Measurements from ENCODE around the gene USP32. TPM values are rescaled to one million over a fixed set of nuclear protein-coding genes. Genes with fewer than 3 reads are reported as not detected.

Gene USP32
- total RNA-seq, 4 donors from 2014 or later: 29.1 to 74.1 (median 42.5) TPM

DNA sequence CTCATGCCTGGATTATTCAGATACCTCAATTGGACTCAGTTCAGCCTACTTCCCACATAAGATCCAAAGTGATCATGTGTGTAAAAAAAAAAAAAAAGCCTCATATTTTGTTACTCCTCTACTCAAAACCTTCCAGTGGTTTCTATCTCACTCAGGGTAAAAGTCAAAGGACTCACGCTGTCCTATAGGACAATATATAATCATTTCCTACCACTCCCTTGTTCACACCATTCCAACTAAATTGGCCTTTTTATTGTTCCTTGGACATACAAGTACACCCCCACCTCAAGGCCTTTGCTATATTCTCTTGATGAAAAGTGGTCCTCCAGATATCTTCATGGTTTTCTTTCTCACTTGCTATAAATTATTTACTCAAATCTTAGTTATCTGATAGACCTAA, 99.2 kb downstream of the USP32 start:
- intact Hi-C loops (cut with DNase I): no loop called here
- Histone ChIP-seq H3K4me3 (no peak overlapping the region), H3K27me3 (no peaks in the 10 kb centered on the region), H3K4me1 (no peaks in the 10 kb centered on the region), H3K27ac (no peak overlapping the region), H3K36me3 (peaks cover 0 to 51% (median 0%) of the 10 kb centered on the region in 3 donors), H3K9me3 (no peaks in the 10 kb centered on the region)
- DNase-seq: no peak
- 100% methylated on average over 1 of the region's 1 CpG for WGBS, 2 donors
- TF ChIP-seq, protein P1, sequence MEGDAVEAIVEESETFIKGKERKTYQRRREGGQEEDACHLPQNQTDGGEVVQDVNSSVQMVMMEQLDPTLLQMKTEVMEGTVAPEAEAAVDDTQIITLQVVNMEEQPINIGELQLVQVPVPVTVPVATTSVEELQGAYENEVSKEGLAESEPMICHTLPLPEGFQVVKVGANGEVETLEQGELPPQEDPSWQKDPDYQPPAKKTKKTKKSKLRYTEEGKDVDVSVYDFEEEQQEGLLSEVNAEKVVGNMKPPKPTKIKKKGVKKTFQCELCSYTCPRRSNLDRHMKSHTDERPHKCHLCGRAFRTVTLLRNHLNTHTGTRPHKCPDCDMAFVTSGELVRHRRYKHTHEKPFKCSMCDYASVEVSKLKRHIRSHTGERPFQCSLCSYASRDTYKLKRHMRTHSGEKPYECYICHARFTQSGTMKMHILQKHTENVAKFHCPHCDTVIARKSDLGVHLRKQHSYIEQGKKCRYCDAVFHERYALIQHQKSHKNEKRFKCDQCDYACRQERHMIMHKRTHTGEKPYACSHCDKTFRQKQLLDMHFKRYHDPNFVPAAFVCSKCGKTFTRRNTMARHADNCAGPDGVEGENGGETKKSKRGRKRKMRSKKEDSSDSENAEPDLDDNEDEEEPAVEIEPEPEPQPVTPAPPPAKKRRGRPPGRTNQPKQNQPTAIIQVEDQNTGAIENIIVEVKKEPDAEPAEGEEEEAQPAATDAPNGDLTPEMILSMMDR (IDR thresholded peaks at IDR 0.05): no peak
- no peak for TF ChIP-seq POLR2A (IDR thresholded peaks at IDR 0.05)

DNA sequence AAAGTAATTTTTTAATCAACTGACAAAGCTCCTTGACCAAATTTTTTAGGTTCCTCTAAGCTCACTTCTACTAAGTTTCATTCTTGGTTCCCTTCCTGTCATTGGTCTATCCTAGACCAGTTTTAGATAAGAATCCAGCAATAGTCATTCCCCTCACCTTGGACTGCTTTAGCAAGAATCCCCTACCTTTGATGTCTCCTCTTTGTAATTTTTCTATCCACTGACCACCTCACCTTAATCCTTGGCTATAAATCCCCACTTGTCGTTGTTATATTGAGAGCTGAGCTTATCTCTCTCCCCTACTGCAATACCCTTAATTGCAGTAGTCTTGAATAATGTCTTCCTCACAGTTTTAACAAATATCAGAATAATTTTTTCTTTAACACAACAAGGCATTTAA, 107.2 kb downstream of the USP32 start:
- no peak overlapping the region for H3K27ac ChIP-seq
- no peak for TF ChIP-seq POLR2A (IDR thresholded peaks at IDR 0.05)
- TF ChIP-seq, protein P1 (IDR thresholded peaks at IDR 0.05): no peak
- DNase-seq: no peak
- WGBS, 2 donors: 80 to 87% methylated on average over 1 of the region's 1 CpG
- H3K9me3 ChIP-seq: no peaks in the 10 kb centered on the region
- no peaks in the 10 kb centered on the region for H3K4me1 ChIP-seq
- peaks cover 0 to 59% (median 0%) of the 10 kb centered on the region in 3 donors for H3K36me3 ChIP-seq
- no peak overlapping the region for H3K4me3 ChIP-seq
- intact Hi-C loops (cut with DNase I): no loop called here
- H3K27me3 ChIP-seq: no peaks in the 10 kb centered on the region

DNA sequence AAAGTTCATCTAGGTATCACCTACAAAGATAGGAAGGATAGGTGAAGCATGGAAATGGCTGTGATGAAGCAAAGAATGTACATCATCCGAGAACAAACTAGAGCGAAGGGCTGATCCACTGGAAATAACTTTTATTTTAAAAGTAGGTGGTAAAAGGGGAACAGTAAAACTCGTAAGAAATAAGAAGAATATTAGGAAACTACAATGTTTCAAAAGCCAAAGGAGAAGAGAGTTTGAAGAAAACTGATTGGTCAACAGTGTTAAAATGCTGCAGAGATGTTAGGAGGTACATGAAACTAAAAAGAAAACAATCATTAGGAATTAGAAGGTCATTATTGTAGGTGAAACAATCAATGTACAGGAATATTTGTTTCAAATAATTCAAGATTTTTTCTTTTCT, 108.1 kb downstream of the USP32 start:
- intact Hi-C loops (cut with DNase I): no loop called here
- Histone ChIP-seq H3K36me3 (peaks cover 0 to 57% (median 0%) of the 10 kb centered on the region in 3 donors), H3K27ac (no peak overlapping the region), H3K9me3 (no peaks in the 10 kb centered on the region), H3K4me3 (no peak overlapping the region), H3K4me1 (no peaks in the 10 kb centered on the region), H3K27me3 (no peaks in the 10 kb centered on the region)
- 95 to 100% methylated on average over 3 of the region's 3 CpGs for WGBS, 2 donors
- TF ChIP-seq, protein P1 (IDR thresholded peaks at IDR 0.05): no peak
- no peak for TF ChIP-seq POLR2A (IDR thresholded peaks at IDR 0.05)
- DNase-seq: no peak

DNA sequence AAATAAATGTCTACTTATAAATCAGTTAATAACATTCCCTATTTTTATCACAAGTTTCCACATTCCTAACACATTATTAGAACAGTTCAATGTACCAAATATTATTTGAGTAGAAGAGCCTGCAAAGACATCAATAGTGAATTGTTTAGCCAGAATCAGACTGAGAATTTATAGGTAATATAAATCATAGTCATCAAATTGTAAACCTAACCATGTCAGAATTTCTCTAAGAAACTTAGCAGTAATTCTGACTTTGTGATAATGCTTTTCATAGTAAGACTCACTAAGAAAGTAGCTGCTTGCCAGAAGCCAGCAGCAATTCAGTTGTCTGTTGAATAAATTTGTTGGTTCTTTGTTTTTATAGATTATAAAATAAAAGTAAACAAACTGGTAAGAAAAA, 111.3 kb downstream of the USP32 start:
- DNase-seq: no peak
- H3K27me3 ChIP-seq: no peaks in the 10 kb centered on the region
- H3K27ac ChIP-seq: no peak overlapping the region
- H3K4me1 ChIP-seq: no peaks in the 10 kb centered on the region
- H3K4me3 ChIP-seq: no peak overlapping the region
- intact Hi-C loops (cut with DNase I): no loop called here
- TF ChIP-seq, protein P1 (IDR thresholded peaks at IDR 0.05): no peak
- TF ChIP-seq POLR2A (IDR thresholded peaks at IDR 0.05): no peak
- no peaks in the 10 kb centered on the region for H3K9me3 ChIP-seq
- H3K36me3 ChIP-seq: peaks cover 0 to 26% (median 0%) of the 10 kb centered on the region in 3 donors

DNA sequence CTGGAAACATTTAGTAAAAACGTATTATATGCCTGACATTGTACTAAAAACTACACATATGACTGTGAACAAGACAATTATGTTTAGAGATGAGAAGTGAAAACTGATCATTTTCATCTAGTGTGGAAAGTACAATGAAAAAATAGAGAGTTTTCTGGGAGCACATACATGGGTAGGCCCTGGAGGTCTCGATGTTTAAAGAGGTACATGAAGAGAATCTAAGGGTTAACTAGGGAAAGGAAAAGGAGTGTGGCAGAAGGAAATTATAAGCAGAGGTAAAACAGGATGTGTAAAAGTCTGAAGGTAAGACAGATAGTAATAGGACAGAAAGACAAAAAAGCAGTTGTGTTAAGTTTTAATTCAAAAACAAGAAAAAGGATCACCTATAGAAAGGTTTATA, 113.7 kb downstream of the USP32 start:
- Histone ChIP-seq H3K4me1 (no peaks in the 10 kb centered on the region), H3K4me3 (no peak overlapping the region), H3K9me3 (no peaks in the 10 kb centered on the region), H3K27me3 (no peaks in the 10 kb centered on the region), H3K27ac (no peak overlapping the region), H3K36me3 (peaks cover 0 to 21% (median 0%) of the 10 kb centered on the region in 3 donors)
- no peak for DNase-seq
- no peak for TF ChIP-seq POLR2A (IDR thresholded peaks at IDR 0.05)
- TF ChIP-seq, protein P1 (IDR thresholded peaks at IDR 0.05): no peak
- intact Hi-C loops (cut with DNase I): no loop called here
- WGBS, 2 donors: 72 to 83% methylated on average over 2 of the region's 2 CpGs
